Left ventricle myocardium inferior (tissue), 1 donor: Measurements from ENCODE around the gene GTF3C1. TPM values are rescaled to one million over a fixed set of nuclear protein-coding genes. Genes with fewer than 3 reads are reported as not detected.

Experiments used
- DNase-seq: peaks from one replicate; pipeline ENCODE4 v3.0.0-alpha.2; 2020
- H3K27ac ChIP-seq: fragments of 200-600 bp; replicated peaks from 2 replicates; pipeline ENCODE4 v1.8.0; 2021
- H3K27me3 ChIP-seq: fragments of 200-600 bp; 2 replicates; pipeline ENCODE4 v1.8.0; 2021; ENCODE audit warnings: low read depth
- H3K36me3 ChIP-seq: fragments of 200-600 bp; 2 replicates; pipeline ENCODE4 v1.8.0; 2021
- H3K4me1 ChIP-seq: fragments of 200-600 bp; 2 replicates; pipeline ENCODE4 v1.8.0; 2021
- H3K4me3 ChIP-seq: fragments of 200-600 bp; 2 replicates; pipeline ENCODE4 v1.8.0; 2021; ENCODE audit warnings: mild to moderate bottlenecking, moderate library complexity
- H3K9me3 ChIP-seq: fragments of 200-600 bp; replicated peaks from 2 replicates; pipeline ENCODE4 v1.8.0; 2021
- intact Hi-C: fragments of 100-400 bp; cut with micrococcal nuclease; formaldehyde crosslinking; loops from one replicate; pipeline ENCODE4 v1.11.0; 2022
- total RNA-seq: library from RNA; stranded (reverse); fragmentation: NEBNext Ultra II Directional; extraction: Animal tissue kit (Norgen Biotek cat#: 25700); gene quantifications from one replicate; pipeline ENCODE4 v1.2.1, GENCODE V29; 2021
- TF ChIP-seq, protein P1 (sequence below): fragments of 200-600 bp; IDR thresholded peaks from 2 replicates; pipeline ENCODE4 v1.8.0; 2021; ENCODE audit warnings: antibody characterized with exemption, mild to moderate bottlenecking, borderline replicate concordance
- donor health status: DM: no; HTN: yes; CAD: no; lungs with severe emphysema.

The GTF3C1 gene
- total RNA-seq, 1 donor from 2014 or later = 46.9 TPM

DNA sequence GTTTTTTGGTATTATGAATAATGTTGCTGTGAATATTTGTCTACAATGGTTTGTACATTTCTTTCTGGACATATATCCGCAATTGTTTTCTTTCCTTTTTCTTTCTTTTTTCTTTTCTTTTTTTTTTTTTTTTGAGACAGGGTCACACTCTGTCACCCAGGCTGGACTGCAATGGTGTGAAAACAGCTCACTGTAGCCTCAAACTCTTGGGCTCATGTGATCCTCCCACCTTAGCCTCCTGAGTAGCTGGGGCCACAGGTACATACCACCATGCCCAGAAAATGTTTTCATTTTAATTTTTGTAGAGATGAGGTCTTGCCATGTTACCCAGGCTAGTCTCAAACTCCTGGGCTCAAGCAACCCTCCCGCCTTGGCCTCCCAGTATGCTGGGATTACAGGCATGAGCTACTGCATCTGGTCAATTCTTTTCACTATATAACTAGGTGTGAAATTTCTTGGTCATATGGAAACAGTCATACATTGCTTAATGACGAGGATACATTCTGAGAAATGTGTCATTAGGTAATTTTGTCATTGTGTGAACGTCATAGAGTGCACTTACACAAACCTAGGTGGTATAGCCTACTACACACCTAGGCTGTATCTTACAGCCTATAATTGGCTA lies 132.6 kb downstream of the GTF3C1 start:
- peaks cover 29% of the 10 kb centered on the region for H3K9me3 ChIP-seq
- H3K27me3 ChIP-seq = no peaks in the 10 kb centered on the region
- no peaks in the 10 kb centered on the region for H3K4me1 ChIP-seq
- TF ChIP-seq, protein P1, sequence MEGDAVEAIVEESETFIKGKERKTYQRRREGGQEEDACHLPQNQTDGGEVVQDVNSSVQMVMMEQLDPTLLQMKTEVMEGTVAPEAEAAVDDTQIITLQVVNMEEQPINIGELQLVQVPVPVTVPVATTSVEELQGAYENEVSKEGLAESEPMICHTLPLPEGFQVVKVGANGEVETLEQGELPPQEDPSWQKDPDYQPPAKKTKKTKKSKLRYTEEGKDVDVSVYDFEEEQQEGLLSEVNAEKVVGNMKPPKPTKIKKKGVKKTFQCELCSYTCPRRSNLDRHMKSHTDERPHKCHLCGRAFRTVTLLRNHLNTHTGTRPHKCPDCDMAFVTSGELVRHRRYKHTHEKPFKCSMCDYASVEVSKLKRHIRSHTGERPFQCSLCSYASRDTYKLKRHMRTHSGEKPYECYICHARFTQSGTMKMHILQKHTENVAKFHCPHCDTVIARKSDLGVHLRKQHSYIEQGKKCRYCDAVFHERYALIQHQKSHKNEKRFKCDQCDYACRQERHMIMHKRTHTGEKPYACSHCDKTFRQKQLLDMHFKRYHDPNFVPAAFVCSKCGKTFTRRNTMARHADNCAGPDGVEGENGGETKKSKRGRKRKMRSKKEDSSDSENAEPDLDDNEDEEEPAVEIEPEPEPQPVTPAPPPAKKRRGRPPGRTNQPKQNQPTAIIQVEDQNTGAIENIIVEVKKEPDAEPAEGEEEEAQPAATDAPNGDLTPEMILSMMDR = no peak
- no peak overlapping the region for H3K4me3 ChIP-seq
- intact Hi-C loops = no loop called here
- no peaks in the 10 kb centered on the region for H3K36me3 ChIP-seq
- no peak for DNase-seq
- H3K27ac ChIP-seq = no peak overlapping the region

GRCh38 chr16:27414788-27415431 lies 134.8 kb downstream of the GTF3C1 start:
- H3K9me3 ChIP-seq = peaks cover 38% of the 10 kb centered on the region
- no peaks in the 10 kb centered on the region for H3K36me3 ChIP-seq
- H3K4me3 ChIP-seq = no peak overlapping the region
- H3K27ac ChIP-seq = no peak overlapping the region
- TF ChIP-seq, protein P1 = no peak
- H3K27me3 ChIP-seq = no peaks in the 10 kb centered on the region
- H3K4me1 ChIP-seq = no peaks in the 10 kb centered on the region
- DNase-seq = no peak
- intact Hi-C loops = no loop called here

- no peak for DNase-seq
- Histone ChIP-seq H3K27me3 (no peaks in the 10 kb centered on the region), H3K4me3 (no peak overlapping the region), H3K4me1 (no peaks in the 10 kb centered on the region), H3K27ac (no peak overlapping the region), H3K9me3 (peaks cover 45% of the 10 kb centered on the region), H3K36me3 (no peaks in the 10 kb centered on the region)
- intact Hi-C loops = no loop called here
- TF ChIP-seq, protein P1 = no peak
Observed at GRCh38 chr16:27413956-27414355, 135.8 kb downstream of the GTF3C1 start.

- H3K4me3 ChIP-seq = no peak overlapping the region
- no peak overlapping the region for H3K27ac ChIP-seq
- H3K4me1 ChIP-seq = no peaks in the 10 kb centered on the region
- peaks cover 20% of the 10 kb centered on the region for H3K27me3 ChIP-seq
- DNase-seq = no peak
- intact Hi-C loops = no loop called here
- peaks cover 45% of the 10 kb centered on the region for H3K9me3 ChIP-seq
- TF ChIP-seq, protein P1 = no peak
- H3K36me3 ChIP-seq = no peaks in the 10 kb centered on the region
Observed at GRCh38 chr16:27410761-27411160, 139.0 kb downstream of the GTF3C1 start.

Other genes with a start within 250 kb of the GTF3C1 start
- gene IL4R, start 235.9 kb downstream of the GTF3C1 start, total RNA-seq = 12.0 TPM
- 0.05 TPM for gene IL21R, start 147.7 kb downstream of the GTF3C1 start, total RNA-seq
- gene KATNIP, start 231 bp upstream of the GTF3C1 start, total RNA-seq = 12.0 TPM